Ovary (tissue), 3 donors: ENCODE data around the gene RBM23.

ENCODE experiments used
- EP300 ChIP-seq: sonication (generic); formaldehyde crosslinking; IDR thresholded peaks from one replicate; pipeline ENCODE4 v1.6.1; 2017; ENCODE audit warnings: antibody characterized with exemption
- POLR2A ChIP-seq: fragments of 450-650 bp; IDR thresholded peaks from one replicate; pipeline ENCODE4 v1.6.1; 2017; ENCODE audit warnings: antibody characterized with exemption, mild to moderate bottlenecking, moderate library complexity
- TF ChIP-seq, protein P1 (sequence below), 3 donors: fragments of 450-650 bp in 2 of 3; fragments of 200-600 bp in 1 of 3; IDR thresholded peaks; one replicate each; pipeline versions ENCODE4 v1.5.1 to v1.8.0; 2016 to 2022; ENCODE audit warnings: antibody characterized with exemption in 3 of 3, mild to moderate bottlenecking in 1 of 3
- donor health status: DM: no; HTN: no; CAD: no.

- TF ChIP-seq POLR2A (no peak), EP300 (no peak)
- TF ChIP-seq, protein P1, sequence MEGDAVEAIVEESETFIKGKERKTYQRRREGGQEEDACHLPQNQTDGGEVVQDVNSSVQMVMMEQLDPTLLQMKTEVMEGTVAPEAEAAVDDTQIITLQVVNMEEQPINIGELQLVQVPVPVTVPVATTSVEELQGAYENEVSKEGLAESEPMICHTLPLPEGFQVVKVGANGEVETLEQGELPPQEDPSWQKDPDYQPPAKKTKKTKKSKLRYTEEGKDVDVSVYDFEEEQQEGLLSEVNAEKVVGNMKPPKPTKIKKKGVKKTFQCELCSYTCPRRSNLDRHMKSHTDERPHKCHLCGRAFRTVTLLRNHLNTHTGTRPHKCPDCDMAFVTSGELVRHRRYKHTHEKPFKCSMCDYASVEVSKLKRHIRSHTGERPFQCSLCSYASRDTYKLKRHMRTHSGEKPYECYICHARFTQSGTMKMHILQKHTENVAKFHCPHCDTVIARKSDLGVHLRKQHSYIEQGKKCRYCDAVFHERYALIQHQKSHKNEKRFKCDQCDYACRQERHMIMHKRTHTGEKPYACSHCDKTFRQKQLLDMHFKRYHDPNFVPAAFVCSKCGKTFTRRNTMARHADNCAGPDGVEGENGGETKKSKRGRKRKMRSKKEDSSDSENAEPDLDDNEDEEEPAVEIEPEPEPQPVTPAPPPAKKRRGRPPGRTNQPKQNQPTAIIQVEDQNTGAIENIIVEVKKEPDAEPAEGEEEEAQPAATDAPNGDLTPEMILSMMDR (IDR thresholded peaks at IDR 0.05), result no peak
Measured at GRCh38 chr14:22846811-22847307, 72.1 kb downstream of the RBM23 start.
